GM19328 (cell line): ENCODE results near the gene LIPK.

ENCODE experiments used
- ATAC-seq: cut with Tn5 transposase; IDR thresholded peaks from one replicate; pipeline ENCODE4 v1.9.1; 2021; ENCODE audit warnings: mild to moderate bottlenecking, moderate library complexity; ENCODE audit not compliant: unreplicated experiment

The LIPK gene

GRCh38 chr10:88782222-88782621 is 76.2 kb downstream of the LIPK start:
- ATAC-seq, result no peak

GRCh38 chr10:88783724-88784123 is 77.7 kb downstream of the LIPK start:
- ATAC-seq, result no peak

DNA sequence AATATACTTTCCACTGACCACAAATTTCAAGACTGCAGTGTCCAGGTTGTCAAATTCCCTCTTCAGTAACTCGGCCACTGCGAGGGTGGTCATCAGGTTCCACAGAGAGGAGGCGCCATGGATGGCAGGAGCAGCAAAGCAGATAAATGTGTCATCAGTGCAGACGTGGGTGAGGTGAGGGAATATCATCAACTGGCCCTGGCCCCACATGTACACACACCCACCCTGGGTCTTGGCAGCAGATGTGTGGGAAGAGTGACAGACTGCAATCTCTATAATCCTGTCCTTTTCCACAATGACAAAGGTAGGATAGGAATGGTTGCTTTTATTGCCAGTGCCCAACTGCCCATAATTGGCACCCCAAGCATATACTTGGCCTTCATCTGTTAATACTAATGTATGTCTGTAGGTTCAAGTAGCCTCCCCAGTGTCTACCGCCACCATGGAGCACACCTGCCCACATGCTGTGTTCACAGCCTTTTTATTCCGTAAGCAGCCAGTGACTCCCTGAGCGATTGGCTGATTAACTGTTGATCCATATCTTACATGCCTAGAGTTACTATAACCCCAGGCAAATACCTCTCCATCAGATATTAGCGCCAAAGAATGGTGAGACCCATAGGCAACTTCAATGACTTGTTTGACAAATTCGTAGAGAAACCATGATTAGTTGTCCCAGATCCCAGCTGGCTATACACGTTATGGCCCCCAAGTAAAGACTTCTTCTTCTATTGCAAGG is 80.2 kb downstream of the LIPK start:
- ATAC-seq, result no peak

DNA sequence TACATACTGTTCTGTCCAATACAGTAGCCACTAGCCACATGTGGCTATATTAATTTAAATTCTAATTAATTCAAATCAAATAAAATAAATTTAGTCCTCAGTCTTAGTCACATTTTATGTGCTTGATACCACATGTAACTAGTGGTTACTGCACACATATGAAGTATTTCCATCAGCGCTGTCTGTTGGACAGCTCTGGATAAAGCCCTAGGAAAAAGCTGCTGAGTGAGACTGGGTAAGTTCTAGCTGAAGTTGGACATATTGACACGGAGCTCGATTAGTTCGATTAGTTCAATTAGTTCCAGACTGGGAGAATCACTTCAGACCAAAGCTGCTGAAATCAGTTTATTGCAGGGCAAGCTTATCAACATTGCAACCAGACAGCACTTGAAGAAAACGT is 81.4 kb downstream of the LIPK start:
- no peak for ATAC-seq

GRCh38 chr10:88788924-88789323 is 82.9 kb downstream of the LIPK start:
- ATAC-seq, result no peak

- no peak for ATAC-seq
Observed at GRCh38 chr10:88791924-88792323, 85.9 kb downstream of the LIPK start.

DNA sequence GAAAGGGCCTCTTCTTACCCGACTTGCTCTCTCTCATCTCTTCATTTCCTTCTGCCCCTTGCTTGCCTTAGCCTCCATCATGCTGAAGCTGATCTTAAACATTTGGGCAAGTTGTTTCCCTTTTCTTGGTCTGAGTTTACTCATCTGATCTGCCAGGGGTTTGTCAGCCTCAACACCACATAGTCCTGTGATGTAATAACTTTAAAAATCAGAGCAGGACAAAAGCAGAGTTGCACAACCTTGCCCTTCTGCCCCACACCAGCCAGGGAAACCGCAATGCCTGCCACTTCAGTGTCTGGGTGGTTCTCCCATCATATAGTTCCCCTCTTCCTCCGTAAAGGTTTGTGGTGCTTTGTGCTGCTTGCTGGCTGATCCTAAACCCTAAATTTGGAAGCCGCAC is 86.6 kb downstream of the LIPK start:
- ATAC-seq, result no peak

- ATAC-seq, result no peak
Observed at GRCh38 chr10:88793712-88794299, 87.8 kb downstream of the LIPK start.

DNA sequence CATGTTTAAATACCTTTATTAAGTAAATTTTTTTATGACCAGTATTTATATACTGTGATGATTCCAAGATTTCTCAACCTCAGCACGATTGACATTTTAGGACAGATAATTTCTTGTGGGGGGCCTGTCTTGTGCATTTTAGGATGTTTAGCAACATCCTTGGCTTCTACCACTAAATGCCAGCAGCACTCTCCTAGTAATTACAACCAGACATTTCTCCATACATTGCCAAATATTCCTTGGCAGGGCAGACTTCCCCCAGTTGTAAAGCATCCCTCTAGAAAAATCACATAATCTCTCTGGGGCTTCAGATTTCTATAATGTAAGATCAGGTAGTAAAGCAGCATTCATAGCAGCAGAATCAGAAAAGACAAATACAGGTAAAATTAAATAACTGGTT is 88.7 kb downstream of the LIPK start:
- no peak for ATAC-seq

- no peak for ATAC-seq
Observed at GRCh38 chr10:88800152-88801125, 94.4 kb downstream of the LIPK start.
